ENCODE measurements around the gene MRPS24.

The MRPS24 gene

DNA sequence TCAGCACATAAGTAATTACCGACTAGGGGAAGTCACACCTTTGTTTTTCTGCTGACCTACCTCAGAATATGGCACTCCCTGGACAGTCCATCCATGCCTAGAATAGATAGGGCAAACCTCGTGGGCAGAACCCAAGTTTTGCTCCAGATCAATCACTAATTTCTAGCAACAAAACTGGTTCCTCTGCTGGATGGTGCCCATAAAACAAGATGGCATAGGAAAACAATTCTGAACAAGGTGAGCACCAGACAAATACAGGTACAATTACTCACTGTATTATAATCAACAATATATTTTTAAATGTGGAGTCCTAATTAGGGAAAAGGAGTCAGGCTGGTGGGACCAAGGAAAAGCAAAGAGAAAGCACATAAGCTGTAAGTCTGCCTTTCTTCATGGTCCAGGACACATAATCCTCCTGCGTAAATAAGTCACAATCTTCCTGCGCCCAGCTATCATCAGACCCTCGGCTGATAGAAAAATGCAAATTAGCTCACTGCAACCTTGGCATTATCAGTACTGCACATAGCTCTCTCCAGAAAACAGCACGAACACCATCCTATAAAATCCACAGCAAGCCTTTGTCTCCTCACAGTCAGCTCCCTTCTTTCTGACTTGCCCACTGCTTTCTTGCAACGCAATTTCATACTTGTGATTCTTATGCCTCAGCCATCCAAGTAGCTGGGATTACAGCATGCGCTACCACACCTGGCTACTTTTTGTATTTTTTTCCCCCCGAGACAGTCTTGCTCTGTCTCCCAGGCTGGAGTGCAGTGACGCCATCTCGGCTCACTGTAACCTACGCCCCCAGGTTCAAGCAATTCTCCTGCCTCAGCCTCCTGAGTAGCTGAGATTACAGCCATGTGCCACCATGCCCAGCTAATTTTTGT is 22.0 kb upstream of the MRPS24 start:
- no peaks in the 10 kb centered on the region for H3K9me3 ChIP-seq (ENCODE audit: insufficient read depth, low read depth, low read length)
- H3K4me1 ChIP-seq (ENCODE audit: insufficient read depth, low read length): no peaks in the 10 kb centered on the region
- no peaks in the 10 kb centered on the region for H3K36me3 ChIP-seq (ENCODE audit: insufficient read depth, low read depth, low read length)
- no peak overlapping the region for H3K27ac ChIP-seq (ENCODE audit: low read length)
- no peak overlapping the region for H3K4me3 ChIP-seq (ENCODE audit: low read length)
- no peak overlapping the region for H3K9ac ChIP-seq (ENCODE audit: low read depth, low read length)
- H3K27me3 ChIP-seq (ENCODE audit: insufficient read depth, low read length): no peaks in the 10 kb centered on the region

DNA sequence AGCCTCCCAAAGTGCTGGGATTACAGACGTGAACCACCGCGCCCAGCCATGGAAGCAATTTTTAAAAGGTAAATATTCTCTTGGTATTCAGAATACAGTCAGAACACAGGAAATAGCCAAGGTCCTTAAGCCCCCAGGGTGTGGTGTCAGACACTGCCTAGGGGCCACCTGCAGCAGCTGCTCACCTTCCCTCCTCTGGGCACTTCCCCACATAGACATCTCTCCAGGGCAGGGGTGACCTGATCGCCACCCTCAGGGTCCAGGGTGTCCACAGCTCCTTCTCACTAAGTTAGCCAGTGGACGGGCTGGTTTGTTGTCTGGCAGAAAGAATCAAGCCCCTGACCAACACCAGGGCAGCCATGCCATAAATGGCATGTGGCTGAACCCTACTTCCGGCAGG is 21.2 kb upstream of the MRPS24 start:
- no peak overlapping the region for H3K9ac ChIP-seq (ENCODE audit: low read depth, low read length)
- H3K9me3 ChIP-seq (ENCODE audit: insufficient read depth, low read depth, low read length): no peaks in the 10 kb centered on the region
- no peaks in the 10 kb centered on the region for H3K4me1 ChIP-seq (ENCODE audit: insufficient read depth, low read length)
- H3K27me3 ChIP-seq (ENCODE audit: insufficient read depth, low read length): no peaks in the 10 kb centered on the region
- no peak overlapping the region for H3K4me3 ChIP-seq (ENCODE audit: low read length)
- no peak overlapping the region for H3K27ac ChIP-seq (ENCODE audit: low read length)
- peaks cover 7% of the 10 kb centered on the region for H3K36me3 ChIP-seq (ENCODE audit: insufficient read depth, low read depth, low read length)

DNA sequence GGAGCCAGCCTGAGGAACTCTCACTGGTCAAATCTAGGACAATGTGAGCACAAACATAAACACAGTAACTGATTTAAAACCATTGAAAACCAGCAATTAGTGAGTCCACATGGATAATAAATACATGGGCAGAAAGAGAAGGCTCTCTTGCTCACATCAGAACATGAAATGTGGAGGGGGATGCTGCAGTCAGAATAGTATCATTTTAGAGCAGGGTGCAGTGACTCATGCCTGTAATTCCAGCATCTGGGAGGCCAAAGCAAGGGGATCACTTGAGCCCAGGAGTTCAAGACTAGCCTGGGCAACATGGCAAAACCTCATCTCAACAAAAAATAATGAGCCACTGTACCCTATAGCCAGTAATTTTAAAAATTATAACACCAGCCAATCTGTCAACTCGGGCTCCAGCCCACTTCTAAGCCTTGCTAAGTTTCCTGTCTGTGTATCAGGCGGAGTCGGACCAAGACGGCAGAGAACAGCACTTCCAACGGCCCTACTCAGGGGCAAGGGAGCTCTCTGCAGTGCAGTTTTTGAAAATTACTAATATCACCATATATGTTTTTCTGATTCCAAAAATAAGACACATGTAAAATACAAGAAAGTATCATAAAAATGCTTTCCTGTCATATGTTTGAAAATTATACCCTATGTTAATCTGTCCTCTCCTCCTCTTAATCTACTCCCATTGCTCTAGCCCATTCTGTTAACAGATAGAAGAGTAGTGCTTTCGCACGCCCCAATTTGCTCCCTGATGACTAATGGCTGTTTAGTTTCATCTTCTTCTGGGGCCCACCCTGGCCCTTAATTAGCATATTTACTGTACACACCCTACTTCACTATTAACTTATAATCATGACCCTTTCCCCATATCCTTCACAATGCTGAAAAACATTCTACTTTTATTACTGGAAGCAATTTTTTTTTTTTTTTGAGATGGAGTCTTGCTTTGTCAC is 20.0 kb upstream of the MRPS24 start:
- no peaks in the 10 kb centered on the region for H3K27me3 ChIP-seq (ENCODE audit: insufficient read depth, low read length)
- H3K4me3 ChIP-seq (ENCODE audit: low read length): no peak overlapping the region
- no peak overlapping the region for H3K27ac ChIP-seq (ENCODE audit: low read length)
- peaks cover 9% of the 10 kb centered on the region for H3K36me3 ChIP-seq (ENCODE audit: insufficient read depth, low read depth, low read length)
- no peaks in the 10 kb centered on the region for H3K9me3 ChIP-seq (ENCODE audit: insufficient read depth, low read depth, low read length)
- H3K4me1 ChIP-seq (ENCODE audit: insufficient read depth, low read length): no peaks in the 10 kb centered on the region
- no peak overlapping the region for H3K9ac ChIP-seq (ENCODE audit: low read depth, low read length)

DNA sequence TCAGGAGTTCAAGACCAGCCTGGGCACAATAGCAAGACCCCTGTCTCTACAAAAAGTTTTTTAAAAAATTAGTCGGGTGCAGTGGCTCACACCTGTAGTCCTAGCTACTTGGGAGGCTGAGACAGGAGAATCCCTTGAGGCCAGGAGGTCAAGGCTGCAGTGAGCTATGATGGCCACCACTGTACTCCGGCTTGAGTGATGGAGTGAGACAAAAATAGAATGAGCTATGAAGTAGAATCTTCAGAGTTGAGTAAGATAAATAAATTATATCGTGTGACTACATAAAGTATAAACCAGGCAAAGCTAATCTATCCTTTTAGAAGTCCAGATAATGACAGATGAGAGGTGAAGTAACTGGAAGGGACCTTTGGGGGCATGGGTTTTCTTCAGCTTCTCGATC is 15.3 kb upstream of the MRPS24 start:
- 0 out of 2 replicates have a peak, but pooled peaks cover 3% of the 10 kb centered on the region for H3K4me1 ChIP-seq (ENCODE audit: insufficient read depth, low read length)
- H3K4me3 ChIP-seq (ENCODE audit: low read length): no peak overlapping the region
- no peak overlapping the region for H3K27ac ChIP-seq (ENCODE audit: low read length)
- H3K9me3 ChIP-seq (ENCODE audit: insufficient read depth, low read depth, low read length): no peaks in the 10 kb centered on the region
- no peaks in the 10 kb centered on the region for H3K27me3 ChIP-seq (ENCODE audit: insufficient read depth, low read length)
- no peak overlapping the region for H3K9ac ChIP-seq (ENCODE audit: low read depth, low read length)
- H3K36me3 ChIP-seq (ENCODE audit: insufficient read depth, low read depth, low read length): peaks cover 22% of the 10 kb centered on the region

DNA sequence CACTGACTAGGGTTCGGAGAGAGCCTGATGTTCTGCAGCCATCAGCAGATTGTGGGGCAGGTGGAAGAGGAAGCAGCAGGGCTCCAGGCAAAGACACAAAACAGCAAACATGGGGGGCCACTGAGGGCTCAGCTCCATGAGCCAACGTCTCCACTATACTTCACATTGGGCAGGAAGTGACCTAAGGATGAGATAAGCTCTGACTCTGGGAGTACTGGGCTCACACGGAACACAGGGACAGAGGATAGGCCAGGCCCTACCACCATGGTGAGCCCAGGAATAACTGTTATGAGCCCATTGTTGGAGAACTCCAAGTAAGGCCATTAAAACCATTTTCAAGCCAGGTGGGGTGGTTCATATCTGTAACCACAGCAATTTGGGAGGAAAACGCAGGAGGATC is 14.9 kb upstream of the MRPS24 start:
- Histone ChIP-seq H3K4me1 (ENCODE audit: insufficient read depth, low read length) (0 out of 2 replicates have a peak, but pooled peaks cover 3% of the 10 kb centered on the region), H3K9ac (ENCODE audit: low read depth, low read length) (no peak overlapping the region), H3K4me3 (ENCODE audit: low read length) (no peak overlapping the region), H3K27me3 (ENCODE audit: insufficient read depth, low read length) (no peaks in the 10 kb centered on the region), H3K36me3 (ENCODE audit: insufficient read depth, low read depth, low read length) (peaks cover 25% of the 10 kb centered on the region), H3K9me3 (ENCODE audit: insufficient read depth, low read depth, low read length) (no peaks in the 10 kb centered on the region), H3K27ac (ENCODE audit: low read length) (no peak overlapping the region)

DNA sequence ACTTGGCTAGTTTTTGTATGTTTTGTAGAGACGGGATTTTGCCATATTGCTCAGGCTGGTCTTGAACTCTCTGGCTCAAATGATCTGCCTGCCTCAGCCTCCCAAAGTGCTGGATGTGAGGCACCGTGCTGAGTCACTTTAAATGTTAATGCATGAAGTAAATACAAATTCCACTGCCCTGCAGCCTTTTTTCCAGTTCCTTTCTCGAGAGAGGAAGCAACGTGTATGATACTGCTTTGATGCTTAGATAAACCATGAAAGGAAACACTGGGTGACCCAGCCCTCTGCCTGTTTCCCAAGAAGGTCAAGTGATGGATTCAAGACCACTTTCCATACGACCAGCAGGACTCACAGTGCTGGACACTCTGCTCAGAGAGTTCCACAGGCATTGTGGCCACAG is 11.3 kb upstream of the MRPS24 start:
- H3K9ac ChIP-seq (ENCODE audit: low read depth, low read length): no peak overlapping the region
- H3K36me3 ChIP-seq (ENCODE audit: insufficient read depth, low read depth, low read length): peaks cover 51% of the 10 kb centered on the region
- H3K27ac ChIP-seq (ENCODE audit: low read length): no peak overlapping the region
- no peak overlapping the region for H3K4me3 ChIP-seq (ENCODE audit: low read length)
- no peaks in the 10 kb centered on the region for H3K27me3 ChIP-seq (ENCODE audit: insufficient read depth, low read length)
- H3K9me3 ChIP-seq (ENCODE audit: insufficient read depth, low read depth, low read length): no peaks in the 10 kb centered on the region
- H3K4me1 ChIP-seq (ENCODE audit: insufficient read depth, low read length): 0 out of 2 replicates have a peak, but pooled peaks cover 3% of the 10 kb centered on the region

DNA sequence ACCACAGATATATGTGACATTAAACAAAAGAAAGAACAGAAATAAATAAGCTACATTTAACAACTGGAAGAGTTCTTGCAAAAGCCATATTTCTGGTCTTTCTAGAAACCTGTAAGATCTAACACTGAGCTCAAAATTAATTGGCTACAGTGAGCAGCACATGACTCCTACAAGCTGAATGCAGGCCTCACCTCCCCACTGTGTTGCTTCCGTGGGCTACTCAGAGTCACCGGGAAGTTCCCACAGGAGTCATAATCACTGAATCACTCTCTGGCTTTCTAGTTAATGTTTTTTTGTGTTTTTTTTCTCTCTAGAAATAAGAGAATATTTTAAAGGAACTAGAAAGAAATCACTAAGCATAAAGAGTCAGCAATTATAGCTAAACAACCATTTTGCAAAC is 10.2 kb upstream of the MRPS24 start:
- no peak overlapping the region for H3K4me3 ChIP-seq (ENCODE audit: low read length)
- H3K9me3 ChIP-seq (ENCODE audit: insufficient read depth, low read depth, low read length): no peaks in the 10 kb centered on the region
- H3K9ac ChIP-seq (ENCODE audit: low read depth, low read length): no peak overlapping the region
- peaks cover 51% of the 10 kb centered on the region for H3K36me3 ChIP-seq (ENCODE audit: insufficient read depth, low read depth, low read length)
- no peaks in the 10 kb centered on the region for H3K27me3 ChIP-seq (ENCODE audit: insufficient read depth, low read length)
- no peak overlapping the region for H3K27ac ChIP-seq (ENCODE audit: low read length)
- 0 out of 2 replicates have a peak, but pooled peaks cover 3% of the 10 kb centered on the region for H3K4me1 ChIP-seq (ENCODE audit: insufficient read depth, low read length)

DNA sequence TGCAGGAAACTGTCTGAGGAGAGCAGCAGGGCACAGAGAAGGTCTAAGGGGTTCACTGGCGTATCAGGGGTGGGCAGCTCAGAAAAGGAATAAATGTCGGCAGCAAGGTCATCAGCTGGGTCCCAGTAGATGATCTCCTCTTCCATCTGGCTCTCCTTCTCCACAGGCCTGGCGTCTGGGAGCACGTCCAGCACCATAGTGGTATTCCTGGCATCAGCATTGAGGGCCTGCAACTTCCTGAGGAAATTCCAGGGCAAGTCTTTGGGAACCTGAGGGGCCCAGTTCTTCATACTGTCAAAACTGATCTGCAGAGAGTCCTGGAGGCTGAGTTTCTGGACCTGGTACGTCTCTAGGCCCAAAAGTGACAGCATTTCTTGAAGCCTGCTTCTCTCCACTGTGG is 9.6 kb upstream of the MRPS24 start:
- no peaks in the 10 kb centered on the region for H3K9me3 ChIP-seq (ENCODE audit: insufficient read depth, low read depth, low read length)
- peaks cover 51% of the 10 kb centered on the region for H3K36me3 ChIP-seq (ENCODE audit: insufficient read depth, low read depth, low read length)
- H3K27me3 ChIP-seq (ENCODE audit: insufficient read depth, low read length): no peaks in the 10 kb centered on the region
- H3K27ac ChIP-seq (ENCODE audit: low read length): no peak overlapping the region
- H3K4me3 ChIP-seq (ENCODE audit: low read length): no peak overlapping the region
- H3K9ac ChIP-seq (ENCODE audit: low read depth, low read length): no peak overlapping the region
- H3K4me1 ChIP-seq (ENCODE audit: insufficient read depth, low read length): 0 out of 2 replicates have a peak, but pooled peaks cover 3% of the 10 kb centered on the region

DNA sequence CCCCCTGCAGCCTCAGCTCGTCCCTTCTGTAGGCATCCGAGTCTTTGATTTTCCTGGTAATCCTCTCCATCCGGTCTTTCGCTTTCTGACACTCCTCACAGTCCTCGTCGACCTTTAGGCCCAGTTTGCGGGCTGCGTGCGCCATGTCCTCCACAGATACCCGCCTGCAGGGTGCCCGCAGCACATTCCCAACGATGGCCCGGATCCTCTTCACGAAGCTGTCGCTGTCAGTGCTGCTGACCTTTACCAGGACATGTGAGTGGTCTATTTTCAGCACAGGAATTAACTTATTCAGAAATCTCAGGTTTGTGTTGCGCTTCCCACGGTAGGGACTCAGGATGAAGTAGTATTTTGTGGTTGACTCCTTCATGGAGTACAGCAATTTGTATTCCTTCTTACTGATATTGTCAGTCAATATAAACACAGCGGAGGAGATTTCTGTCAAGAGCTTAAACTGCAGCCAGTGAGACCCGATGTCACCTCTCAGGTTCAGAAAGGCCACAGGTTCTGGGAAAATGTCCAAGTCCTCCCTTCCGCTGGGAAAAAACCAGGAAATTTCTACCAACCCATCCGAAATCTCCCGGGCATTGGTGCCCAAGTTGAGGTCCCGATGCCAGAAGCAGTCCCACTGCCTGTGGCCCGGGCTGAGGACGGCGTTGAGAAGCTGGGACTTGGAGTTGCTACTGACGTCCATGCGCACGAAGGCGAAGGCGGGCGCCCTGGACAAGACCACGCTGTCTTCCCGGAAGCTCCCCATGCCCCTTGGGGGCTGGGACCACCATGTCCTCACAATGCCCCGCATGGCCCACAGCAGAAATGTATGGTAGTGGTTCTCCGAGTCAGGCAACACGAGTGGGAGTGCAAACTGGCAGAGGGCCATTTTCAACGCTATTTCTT is 8.9 kb upstream of the MRPS24 start:
- Histone ChIP-seq H3K27ac (ENCODE audit: low read length) (no peak overlapping the region), H3K4me1 (ENCODE audit: insufficient read depth, low read length) (0 out of 2 replicates have a peak, but pooled peaks cover 3% of the 10 kb centered on the region), H3K9me3 (ENCODE audit: insufficient read depth, low read depth, low read length) (no peaks in the 10 kb centered on the region), H3K36me3 (ENCODE audit: insufficient read depth, low read depth, low read length) (peaks cover 51% of the 10 kb centered on the region), H3K9ac (ENCODE audit: low read depth, low read length) (no peak overlapping the region), H3K27me3 (ENCODE audit: insufficient read depth, low read length) (no peaks in the 10 kb centered on the region), H3K4me3 (ENCODE audit: low read length) (no peak overlapping the region)

DNA sequence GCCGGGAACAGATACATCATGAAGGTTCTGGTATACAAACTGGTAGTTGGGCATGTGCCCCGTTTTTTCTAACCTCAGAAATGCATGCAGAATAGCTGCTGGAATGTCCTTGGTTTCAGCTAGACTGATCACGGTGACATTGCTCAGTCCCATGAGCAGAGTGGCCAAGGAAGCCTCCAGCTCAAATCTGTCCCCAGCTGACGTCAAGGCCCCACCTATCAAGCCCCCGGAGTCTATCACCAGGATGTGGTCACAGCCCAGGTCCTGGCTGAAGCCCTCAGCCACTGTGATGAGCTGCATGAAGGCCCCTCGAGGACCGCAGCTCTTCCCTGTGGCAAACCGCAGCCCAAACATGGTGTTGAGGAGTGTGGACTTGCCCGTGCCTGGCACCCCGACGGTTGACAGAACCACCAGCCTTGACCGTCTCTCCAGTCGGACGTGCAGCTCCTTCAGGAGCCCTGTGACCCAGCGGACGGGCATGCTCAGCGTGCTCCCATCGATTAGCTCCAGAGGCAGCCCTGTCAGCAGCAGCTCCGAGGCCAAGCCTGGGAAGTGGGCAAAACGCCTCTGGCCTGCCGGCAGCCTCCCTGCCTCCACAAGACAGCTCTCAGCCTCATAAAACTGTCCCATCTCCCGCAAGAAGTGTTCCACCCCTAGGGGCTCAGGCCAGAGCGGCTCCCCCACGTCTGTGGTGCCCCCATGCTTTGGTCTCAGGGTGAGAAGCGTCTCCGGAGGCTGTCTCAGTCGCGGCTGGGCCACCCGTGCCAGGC is 7.8 kb upstream of the MRPS24 start:
- H3K4me1 ChIP-seq (ENCODE audit: insufficient read depth, low read length): peaks cover 4% of the 10 kb centered on the region; the same call in 1 of the 2 replicates
- peaks cover 51% of the 10 kb centered on the region for H3K36me3 ChIP-seq (ENCODE audit: insufficient read depth, low read depth, low read length)
- no peaks in the 10 kb centered on the region for H3K9me3 ChIP-seq (ENCODE audit: insufficient read depth, low read depth, low read length)
- H3K9ac ChIP-seq (ENCODE audit: low read depth, low read length): no peak overlapping the region
- H3K4me3 ChIP-seq (ENCODE audit: low read length): no peak overlapping the region
- H3K27me3 ChIP-seq (ENCODE audit: insufficient read depth, low read length): no peaks in the 10 kb centered on the region
- H3K27ac ChIP-seq (ENCODE audit: low read length): no peak overlapping the region
